Activated CD8-positive, alpha-beta memory T cell treated with anti-CD3 and anti-CD28 coated beads for 36 hours (primary cell): ENCODE measurements around the gene RAB40B. TPM values are rescaled to one million over a fixed set of nuclear protein-coding genes. Genes with fewer than 3 reads are reported as not detected.

Source experiments
- CTCF ChIA-PET: fragments of 350-600 bp; sonication (Branson Sonifier 250); formaldehyde crosslinking; loops from one replicate; lab custom pipeline; 2021; ENCODE audit warnings: antibody characterized with exemption; lab: Charles Lee
- POLR2A ChIA-PET: fragments of 350-600 bp; sonication (Branson Sonifier 250); formaldehyde crosslinking; loops from one replicate; lab custom pipeline; 2021; ENCODE audit warnings: antibody characterized with exemption; lab: Charles Lee
- total RNA-seq, 2 experiments: library from RNA; stranded (reverse); gene quantifications; one replicate each; pipeline ENCODE4 v1.2.3, GENCODE V29; 2021

The RAB40B gene
- total RNA-seq, 2 experiments from 2014 or later: 1.7 to 2.4 TPM

GRCh38 chr17:82675476-82676245 lies 22.8 kb downstream of the RAB40B start:
- POLR2A ChIA-PET: no interaction called here
- CTCF ChIA-PET: no interaction called here

GRCh38 chr17:82674656-82675475 lies 23.6 kb downstream of the RAB40B start:
- POLR2A ChIA-PET: no interaction called here
- CTCF ChIA-PET: no interaction called here

GRCh38 chr17:82670661-82671450 lies 27.6 kb downstream of the RAB40B start:
- POLR2A ChIA-PET: no interaction called here
- CTCF ChIA-PET: interaction anchor here (0.8 kb wide), 1 partner anchor 85 kb away, joined by 3 read pairs; no protein-coding TSS in a partner anchor

GRCh38 chr17:82668631-82669099 lies 29.8 kb downstream of the RAB40B start:
- POLR2A ChIA-PET: no interaction called here

GRCh38 chr17:82668024-82668630 lies 30.4 kb downstream of the RAB40B start:
- ChIA-PET CTCF (interaction anchor here (0.6 to 2.0 kb wide), 9 partner anchors 12 to 113 kb away, joined by 3 to 5 read pairs (median 4); no protein-coding TSS in a partner anchor), POLR2A (interaction anchor here (0.5 kb wide), 1 partner anchor 175 kb away, joined by 3 read pairs; no protein-coding TSS in a partner anchor)

More at GRCh38 chr17:82668631-82669099, 29.8 kb downstream of the RAB40B start:
- CTCF ChIA-PET: interaction anchor here (0.6 to 2.0 kb wide), 11 partner anchors 9 to 113 kb away, joined by 3 to 5 read pairs (median 4); no protein-coding TSS in a partner anchor

GRCh38 chr17:82667668-82668000 lies 30.9 kb downstream of the RAB40B start:
- CTCF ChIA-PET: interaction anchor here (0.6 to 2.0 kb wide), 5 partner anchors 13 to 114 kb away, joined by 3 to 5 read pairs (median 4); no protein-coding TSS in a partner anchor
- POLR2A ChIA-PET: interaction anchor here (0.5 kb wide), 1 partner anchor 175 kb away, joined by 3 read pairs; no protein-coding TSS in a partner anchor

GRCh38 chr17:82666931-82667667 lies 31.4 kb downstream of the RAB40B start:
- ChIA-PET POLR2A (no interaction called here), CTCF (interaction anchor here (1.7 kb wide), 1 partner anchor 86 kb away, joined by 5 read pairs; no protein-coding TSS in a partner anchor)

GRCh38 chr17:82665891-82666290 lies 32.6 kb downstream of the RAB40B start:
- CTCF ChIA-PET: no interaction called here
- POLR2A ChIA-PET: no interaction called here

GRCh38 chr17:82665217-82665616 lies 33.3 kb downstream of the RAB40B start:
- ChIA-PET CTCF (no interaction called here), POLR2A (no interaction called here)

GRCh38 chr17:82664701-82665182 lies 33.8 kb downstream of the RAB40B start:
- POLR2A ChIA-PET: no interaction called here
- CTCF ChIA-PET: interaction anchor here (0.6 kb wide), 1 partner anchor 1387 kb away, joined by 3 read pairs; no protein-coding TSS in a partner anchor

GRCh38 chr17:82664276-82664575 lies 34.3 kb downstream of the RAB40B start:
- ChIA-PET CTCF (interaction anchor here (0.6 kb wide), 1 partner anchor 1387 kb away, joined by 3 read pairs; no protein-coding TSS in a partner anchor), POLR2A (no interaction called here)

- POLR2A ChIA-PET: no interaction called here
- CTCF ChIA-PET: interaction anchor here (0.6 to 0.8 kb wide), 2 partner anchors 112 to 1386 kb away, joined by 3 read pairs; no protein-coding TSS in a partner anchor
Observed at GRCh38 chr17:82663381-82664275, 34.9 kb downstream of the RAB40B start.

GRCh38 chr17:82662711-82663261 lies 35.7 kb downstream of the RAB40B start:
- POLR2A ChIA-PET: no interaction called here
- CTCF ChIA-PET: interaction anchor here (0.8 kb wide), 1 partner anchor 112 kb away, joined by 3 read pairs; no protein-coding TSS in a partner anchor

- ChIA-PET POLR2A (no interaction called here), CTCF (interaction anchor here (0.7 to 0.8 kb wide), 2 partner anchors 113 to 623 kb away, joined by 3 to 4 read pairs; no protein-coding TSS in a partner anchor)
Observed at GRCh38 chr17:82661717-82662683, 36.5 kb downstream of the RAB40B start.

GRCh38 chr17:82659886-82660285 lies 38.6 kb downstream of the RAB40B start:
- CTCF ChIA-PET: no interaction called here
- POLR2A ChIA-PET: no interaction called here
